Left renal cortex interstitium (tissue), 4 donors: ENCODE results near the gene KIAA0319L. TPM values are rescaled to one million over a fixed set of nuclear protein-coding genes. Genes with fewer than 3 reads are reported as not detected.
A peak's percentile ranks its signal among the peaks of the same experiment; 100 is the strongest.

Source experiments
- DNase-seq, 4 donors: peaks; one replicate each; pipeline ENCODE4 v3.0.0-alpha.2; 2013; ENCODE audit warnings: low read depth in 4 of 4, low spot score in 2 of 4, missing footprints in 1 of 4
- polyA plus RNA-seq, 4 donors: library from polyadenylated mRNA; unstranded; fragments of 120-200 nt; gene quantifications; one replicate each; pipeline ENCODE4 v1.2.1, GENCODE V29; 2013; ENCODE audit not compliant: insufficient read length in 4 of 4

Gene KIAA0319L
- polyA plus RNA-seq, 4 donors = 56.1 to 88.7 (median 68.8) TPM

DNA sequence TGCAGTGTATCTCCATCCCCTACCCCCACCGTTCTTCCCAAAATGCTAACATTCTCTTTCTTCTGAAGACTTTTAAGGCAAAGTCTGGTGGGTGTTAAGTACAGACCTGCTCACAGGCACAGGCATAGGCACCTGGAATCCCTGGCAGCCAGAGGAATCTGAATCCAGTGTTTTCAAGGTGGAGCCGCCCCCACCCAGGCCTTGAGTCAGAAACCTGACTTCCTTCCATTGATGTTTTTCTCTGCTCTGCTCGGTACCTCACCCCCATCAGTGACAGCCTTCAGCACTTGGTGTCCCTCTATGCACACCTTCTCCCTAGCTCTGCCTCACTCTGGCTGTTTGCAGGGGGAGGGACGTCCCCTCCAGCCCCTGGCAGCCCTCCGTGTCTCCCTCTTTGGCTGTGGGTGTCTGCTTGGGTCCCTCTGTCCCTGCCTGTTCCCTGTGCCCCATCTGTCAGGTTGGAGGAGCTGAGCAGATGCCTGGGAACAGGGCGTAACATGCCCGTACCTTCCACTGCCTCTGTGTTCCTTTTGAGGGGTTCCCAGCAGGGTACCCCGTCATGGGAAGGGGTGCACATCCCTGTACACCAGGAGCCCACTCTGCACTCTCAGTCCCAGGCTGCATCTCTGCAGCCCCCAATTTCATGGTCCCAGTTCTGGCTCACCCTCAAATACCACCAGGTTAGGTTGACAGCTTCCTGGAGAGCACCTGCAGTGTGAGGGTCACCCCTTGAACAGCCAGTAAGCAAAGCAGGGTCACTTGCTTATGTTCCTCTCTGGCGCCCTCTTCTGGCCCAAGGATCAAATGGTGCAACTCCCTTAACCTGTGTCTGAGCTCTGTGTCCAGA, 7.1 kb upstream of the KIAA0319L start:
- peak in 2 of 4 donors; percentile 50 to 72 for DNase-seq

GRCh38 chr1:35563166-35563565, 6.0 kb upstream of the KIAA0319L start:
- DNase-seq = no peak

GRCh38 chr1:35561972-35562680, 4.9 kb upstream of the KIAA0319L start:
- DNase-seq = no peak

GRCh38 chr1:35561297-35561971, 4.2 kb upstream of the KIAA0319L start:
- no peak for DNase-seq

GRCh38 chr1:35560256-35561225, 3.3 kb upstream of the KIAA0319L start:
- DNase-seq = no peak

DNA sequence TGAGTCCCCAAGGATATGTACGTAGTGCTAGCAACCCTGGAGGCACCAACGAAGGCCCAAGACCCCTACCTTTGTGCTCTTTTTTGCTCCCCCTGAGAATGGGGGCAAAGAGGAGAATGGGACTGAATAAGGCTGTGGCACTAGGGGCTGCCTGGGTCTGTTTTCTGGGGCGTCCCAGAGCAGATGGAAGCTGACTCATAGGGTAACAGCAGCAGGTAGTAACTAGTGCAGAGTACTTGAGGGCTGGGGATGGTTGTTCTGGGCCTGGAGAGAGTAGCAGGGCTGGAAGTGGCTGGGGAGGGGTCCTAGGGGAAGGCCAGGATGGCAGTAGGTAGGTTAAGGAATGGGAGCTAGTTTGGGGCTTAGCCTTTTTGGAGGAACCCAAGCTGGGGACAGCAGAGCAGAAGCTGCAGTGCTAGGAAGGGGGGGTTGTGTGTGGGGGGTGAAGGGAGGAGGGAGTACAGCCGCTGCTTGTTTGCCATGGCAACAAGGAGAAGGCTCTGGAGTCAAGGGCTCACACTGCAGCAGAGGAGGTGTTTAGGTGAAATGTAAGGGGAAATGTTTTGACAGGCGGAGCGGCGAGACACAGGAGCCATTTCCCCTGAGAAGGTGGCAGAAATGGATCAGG, 2.2 kb upstream of the KIAA0319L start:
- no peak for DNase-seq

GRCh38 chr1:35558374-35559316, 1.4 kb upstream of the KIAA0319L start:
- no peak for DNase-seq

DNA sequence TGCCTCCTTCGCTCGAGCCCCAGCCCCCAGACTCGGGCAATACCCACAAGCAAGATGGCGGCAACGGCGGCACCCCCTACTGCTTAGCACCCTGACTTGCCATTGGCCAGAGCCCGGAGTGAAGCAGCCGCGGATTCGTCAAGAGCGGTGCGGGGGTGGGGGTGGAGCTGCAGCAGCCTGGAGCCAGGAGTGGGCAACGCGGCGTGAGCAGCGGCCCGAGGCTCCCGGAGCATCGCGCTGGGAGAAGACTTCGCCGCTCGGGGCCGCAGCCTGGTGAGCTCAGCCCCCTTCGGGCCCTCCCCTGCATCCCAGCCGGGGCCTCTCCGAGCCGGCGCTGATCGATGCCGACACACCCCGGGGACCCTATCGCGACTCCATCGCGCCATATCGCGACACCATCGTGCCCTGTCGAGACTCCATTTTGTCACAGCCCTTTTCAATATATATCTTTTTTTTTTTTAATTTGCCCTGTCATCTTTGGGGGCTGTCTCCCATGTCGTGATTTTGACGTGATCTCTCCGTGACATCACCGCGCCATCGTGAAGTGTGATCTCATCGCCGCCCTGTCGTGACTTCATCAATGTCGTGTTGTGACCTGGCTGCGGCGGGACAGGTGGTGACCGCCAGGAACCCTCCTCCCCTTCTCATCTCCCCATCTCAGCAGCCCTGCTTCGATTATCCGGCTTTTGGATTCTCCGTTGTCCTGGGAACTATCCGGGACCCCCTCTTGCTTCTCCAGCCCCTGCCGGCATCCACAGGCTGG, 589 bp upstream of the KIAA0319L start, which contains the start of gene NCDN:
Gene NCDN, plus strand, starts transcription at position 189 of the 763 bp plus-strand sequence. Its CDS starts 392 bp downstream, at position 581.
- peak; percentile 91 to 99 (median 94) for DNase-seq

- DNase-seq = no peak
These were observed 602 bp downstream of the KIAA0319L start for GRCh38 chr1:35556484-35557117.

GRCh38 chr1:35555601-35556477, 1.4 kb downstream of the KIAA0319L start:
- DNase-seq = no peak

DNA sequence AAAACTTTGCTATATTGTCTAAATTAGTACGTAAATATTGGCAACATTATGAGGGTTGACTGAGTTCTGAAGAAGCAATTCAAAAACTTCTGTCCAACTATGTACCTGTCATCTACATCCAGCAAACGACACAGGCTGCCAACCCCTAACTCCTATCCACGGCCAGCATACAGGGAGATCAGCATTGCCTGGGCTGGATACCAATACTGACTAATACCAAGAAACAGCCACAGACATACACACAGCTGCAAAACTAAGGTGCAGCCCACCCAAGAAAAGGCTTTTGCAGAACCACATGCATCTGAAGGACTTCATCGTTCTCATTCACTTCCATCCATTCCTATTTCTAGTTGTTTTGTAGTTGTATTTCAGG, 2.0 kb downstream of the KIAA0319L start:
- DNase-seq = no peak

GRCh38 chr1:35554266-35555211, 2.7 kb downstream of the KIAA0319L start:
- DNase-seq = no peak

DNA sequence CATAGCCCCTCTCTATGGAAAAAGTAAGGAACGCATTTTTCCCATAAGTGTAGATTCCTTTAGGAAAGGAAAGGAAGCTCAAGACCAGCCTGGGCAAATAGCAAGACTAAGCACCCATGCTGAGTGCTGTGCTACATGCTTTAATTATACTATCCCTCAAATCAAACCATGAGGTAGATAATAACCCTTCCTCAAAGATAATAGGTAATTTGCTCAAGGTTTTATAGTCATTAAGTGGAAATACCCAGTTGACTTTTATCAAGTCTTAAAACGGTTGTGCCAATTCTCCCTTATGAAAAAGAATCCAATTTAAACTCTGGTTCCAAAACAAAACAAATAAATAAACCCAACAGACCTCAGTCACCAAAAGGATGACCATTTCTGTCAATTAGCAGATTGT, 3.4 kb downstream of the KIAA0319L start:
- DNase-seq = no peak

DNA sequence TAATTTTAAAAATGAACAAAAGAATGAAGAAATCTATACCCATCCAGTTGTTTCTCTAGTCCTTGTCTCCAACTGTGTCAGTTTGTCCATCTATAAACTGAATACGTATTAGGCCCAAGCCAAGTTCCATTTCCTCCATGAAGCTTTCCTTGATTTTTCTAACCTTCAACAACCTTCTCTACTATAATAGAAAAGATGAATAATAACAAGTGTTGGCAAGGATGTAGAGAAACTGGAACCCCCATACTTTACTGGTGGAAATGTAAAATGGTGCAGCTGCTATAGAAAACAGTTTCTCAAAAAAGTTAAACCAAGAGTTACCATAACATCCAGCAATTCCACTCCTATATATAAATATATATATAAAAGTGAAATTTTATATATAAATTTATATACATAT, 10.6 kb downstream of the KIAA0319L start:
- DNase-seq = no peak

GRCh38 chr1:35544976-35545375, 12.2 kb downstream of the KIAA0319L start:
- no peak for DNase-seq
